ENCODE data around the gene FOXN1.
A peak's percentile ranks its signal among the peaks of the same experiment; 100 is the strongest.

The FOXN1 gene

DNA sequence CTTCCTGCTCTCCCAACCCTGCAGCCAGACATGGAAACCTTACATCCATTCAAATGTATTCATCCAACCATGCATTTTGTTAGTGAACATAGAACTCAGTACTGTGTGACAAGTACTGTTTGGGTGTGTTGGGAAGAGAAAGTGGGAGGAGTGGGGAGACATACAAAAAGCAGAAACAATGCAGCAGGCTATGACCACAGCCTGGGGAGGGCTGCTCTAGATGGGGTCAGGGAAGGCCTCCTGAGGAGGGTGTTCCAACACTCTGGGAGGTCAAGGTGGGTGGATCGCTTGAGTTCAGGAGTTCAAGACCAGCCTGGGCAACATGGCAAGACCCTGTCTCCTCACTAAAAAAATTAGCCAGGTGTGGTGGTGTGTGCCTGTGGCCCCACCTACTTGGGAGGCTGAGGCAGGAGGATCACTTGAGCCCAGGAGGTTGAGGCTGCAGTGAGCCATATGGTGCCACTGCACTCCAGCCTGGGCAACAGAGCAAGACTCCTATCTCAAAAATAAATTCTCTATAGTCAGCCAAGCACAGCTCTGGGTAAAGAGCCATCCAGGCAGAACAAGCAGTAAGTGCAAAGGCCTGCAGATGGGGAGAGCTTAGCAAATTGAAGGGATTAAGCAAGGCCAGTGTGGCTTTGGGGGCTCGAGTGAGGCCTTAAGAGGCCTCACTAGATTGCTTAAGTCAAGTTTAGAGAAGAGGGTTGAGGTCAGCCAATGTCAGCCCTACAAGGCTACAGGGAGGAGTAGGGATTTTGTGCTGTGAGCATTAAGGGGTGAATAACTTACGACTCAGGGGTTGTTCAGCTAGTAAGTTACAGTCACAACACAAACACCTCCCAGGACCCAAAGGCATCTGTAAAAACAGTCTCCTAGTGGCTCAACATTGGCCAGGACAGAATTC lies 27.2 kb upstream of the FOXN1 start:
- no peak for DNase-seq

DNA sequence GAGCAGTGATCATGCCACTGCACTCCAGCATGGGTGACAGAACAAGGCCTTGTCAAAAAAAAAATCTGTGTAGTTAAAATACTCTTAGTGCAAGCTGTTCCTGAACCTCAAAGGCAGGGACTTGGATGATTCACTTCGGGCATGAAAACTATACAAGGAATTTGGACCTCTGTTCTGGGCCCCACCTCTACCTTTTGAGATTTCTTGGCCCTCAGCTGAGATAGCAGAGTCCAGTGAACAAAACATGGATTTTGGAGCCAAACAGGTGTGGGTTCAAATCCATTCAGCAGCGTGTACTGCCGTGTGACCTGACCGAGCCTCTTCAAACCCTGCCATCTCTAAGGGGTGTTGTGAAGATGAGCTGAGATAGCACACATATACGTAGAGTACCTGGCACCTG lies 25.9 kb upstream of the FOXN1 start:
- DNase-seq, result no peak

DNA sequence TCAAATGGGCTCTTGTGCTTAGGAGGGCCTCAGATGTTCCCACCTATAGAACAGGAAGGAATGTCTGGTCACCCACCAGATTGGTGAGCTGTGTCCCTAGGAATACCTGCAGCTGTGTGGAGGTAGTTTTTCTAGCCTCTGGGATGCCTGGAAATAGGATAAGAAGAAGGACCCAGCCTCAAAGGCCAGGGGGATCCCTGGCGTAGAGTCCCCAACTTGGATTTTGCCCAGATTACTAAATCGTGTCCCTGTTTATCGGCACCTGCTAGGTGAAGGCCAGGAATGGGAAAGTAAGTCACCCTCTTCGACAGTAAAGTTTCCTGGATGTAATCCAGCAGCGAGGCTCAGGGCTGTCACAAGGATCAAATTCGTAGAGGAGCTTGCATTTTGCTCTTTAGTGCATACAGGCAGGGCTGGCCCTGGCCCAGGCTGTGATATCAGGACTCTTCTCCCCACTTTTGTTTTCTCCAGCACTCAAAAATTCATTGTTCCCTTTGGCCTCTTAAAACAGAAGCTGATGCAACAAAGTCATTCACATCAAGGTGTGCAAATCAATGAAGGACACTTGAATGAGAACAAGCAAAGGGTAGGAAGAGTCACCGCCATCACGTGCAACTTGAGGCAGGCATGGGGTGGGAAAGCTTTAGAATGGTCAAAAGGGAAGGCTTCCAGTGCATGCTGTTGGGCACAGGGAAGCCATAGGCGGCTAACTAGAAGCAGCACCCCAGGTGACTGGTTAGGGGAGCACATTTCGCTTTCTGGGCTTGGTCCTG lies 25.2 kb upstream of the FOXN1 start:
- DNase-seq, result no peak

DNA sequence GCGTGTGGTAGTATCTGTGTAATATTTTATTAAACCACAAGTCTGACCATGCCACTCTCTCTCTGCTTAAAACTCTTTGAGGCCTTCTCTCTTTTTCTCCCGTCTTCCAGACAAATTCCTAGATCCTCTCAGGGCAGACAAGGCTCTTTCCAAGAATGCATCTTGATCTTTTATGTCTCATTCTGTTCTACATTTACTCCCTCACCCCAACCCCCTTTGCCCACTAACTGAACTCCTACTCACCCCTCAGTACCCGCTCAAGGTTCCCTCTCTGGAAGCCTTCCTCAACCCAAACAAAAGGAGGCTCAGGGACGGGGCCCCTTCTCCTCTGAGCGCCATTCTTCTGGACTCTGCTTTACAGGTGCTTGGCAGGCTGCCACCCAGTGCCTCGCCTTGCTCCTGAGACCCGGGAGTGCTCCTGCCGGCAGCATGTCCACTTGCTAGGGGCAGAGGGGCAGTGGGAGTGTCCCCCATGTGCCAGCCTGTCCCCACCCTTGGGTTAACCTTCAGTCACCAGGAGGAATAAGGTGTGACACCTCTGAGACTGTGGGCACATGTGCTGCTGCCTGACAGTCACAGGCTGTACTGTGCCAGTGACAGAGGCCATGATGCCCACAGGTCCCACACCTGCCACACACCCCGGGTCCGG lies 23.5 kb upstream of the FOXN1 start:
- no peak for DNase-seq

DNA sequence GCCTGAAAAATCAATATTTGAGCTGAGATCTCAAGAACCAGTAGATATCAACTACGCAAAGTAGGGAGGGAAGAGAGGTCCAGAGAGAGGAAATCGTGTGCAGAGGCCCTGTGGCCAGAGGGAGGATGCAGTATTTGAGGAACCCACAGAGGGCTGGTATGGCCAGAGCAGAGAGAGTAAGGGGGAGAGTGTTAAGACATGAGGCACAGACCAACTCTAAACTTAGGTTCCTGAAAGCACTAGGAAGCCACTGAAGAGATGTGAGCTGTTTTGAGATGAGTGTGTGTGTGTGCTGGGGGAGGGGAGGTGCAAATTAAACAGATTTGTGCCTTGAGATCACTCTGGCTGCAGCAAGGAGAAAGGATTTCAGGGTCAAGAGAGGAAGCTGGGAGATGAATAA lies 21.9 kb upstream of the FOXN1 start:
- DNase-seq, result no peak

DNA sequence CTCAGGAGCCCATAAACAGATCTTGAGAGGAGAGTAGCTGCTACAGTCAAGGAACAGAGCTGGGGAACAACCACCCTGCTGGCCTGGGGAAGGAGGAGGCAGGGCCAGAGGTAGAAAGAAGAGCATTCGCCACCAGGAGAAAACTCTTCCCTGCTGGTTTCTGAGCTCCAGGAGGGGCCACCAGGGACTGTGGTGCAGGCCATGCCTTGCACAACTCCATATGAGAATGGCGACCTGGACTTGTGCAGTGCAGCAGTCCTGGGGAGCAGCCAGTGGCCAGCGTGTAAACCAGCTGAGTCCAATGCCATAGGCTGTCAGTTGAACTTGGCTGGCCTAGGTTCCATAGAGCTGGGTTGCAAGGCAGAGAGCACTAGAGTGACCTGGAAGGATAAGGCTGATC lies 21.1 kb upstream of the FOXN1 start:
- DNase-seq, result no peak

DNA sequence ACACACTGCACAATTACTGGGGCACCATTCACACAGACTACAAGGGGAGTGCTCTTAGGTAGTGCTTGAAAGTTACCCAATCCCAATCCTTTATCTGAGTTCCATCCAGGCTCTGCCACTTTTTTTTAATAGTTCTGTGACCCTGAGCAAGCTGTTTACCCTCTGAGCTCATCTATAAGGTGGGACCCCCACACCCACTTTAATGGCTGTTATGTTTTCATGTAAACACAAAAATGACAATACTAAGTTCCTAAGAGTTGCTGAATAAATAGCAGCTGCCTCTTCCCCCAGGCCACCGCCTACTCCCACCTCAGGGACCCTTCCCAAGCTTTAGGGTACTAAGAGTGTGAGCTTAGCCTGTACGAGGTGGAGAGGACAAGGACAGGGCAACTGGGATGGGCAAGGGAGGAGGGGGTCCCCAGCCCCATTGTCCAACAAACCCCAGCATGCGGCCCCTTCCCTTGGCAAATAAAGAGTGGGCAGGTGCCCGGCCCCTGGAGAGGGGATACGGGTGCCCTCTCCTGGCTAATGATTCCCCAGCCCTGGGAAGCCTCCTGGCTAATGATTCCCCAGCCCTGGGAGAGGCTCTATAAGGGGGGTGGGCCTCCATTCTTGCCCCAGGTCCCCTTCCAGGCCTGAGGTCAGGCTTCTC lies 18.1 kb upstream of the FOXN1 start:
- no peak for DNase-seq

DNA sequence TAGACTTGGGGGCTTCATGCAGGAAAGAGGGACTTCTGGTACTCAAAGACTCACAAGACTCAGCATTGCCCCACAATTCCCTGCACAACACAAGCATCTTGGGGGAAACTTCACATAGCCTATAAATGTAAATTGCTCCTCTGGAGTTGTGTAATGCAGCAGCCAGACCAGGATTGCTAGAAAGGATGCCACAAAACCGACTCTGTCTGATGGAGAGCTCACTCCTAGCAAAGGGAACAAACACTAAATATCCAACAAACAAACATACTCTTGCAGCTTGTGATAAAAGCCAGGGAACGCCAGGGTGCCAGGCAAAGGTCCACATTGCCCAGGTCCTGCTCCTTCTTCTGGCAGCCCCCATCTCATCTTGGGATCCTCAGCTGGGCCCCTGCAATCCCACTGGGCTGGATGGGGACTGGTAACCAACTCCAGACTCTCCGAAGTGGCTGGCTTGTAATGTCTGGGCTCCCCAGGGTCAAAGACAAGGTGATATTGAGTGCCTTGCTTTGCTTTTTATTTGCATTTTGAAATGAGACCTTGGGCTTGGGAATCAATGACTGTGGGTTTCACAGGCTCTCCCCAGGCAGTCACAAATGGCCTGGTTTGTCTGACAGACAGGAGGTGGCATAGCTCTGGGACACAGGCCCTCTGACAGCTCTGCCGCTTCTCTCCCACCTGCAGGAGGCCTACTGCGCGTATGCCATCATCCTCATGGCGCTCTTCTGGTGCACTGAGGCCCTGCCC lies 17.4 kb upstream of the FOXN1 start:
- DNase-seq, result no peak

DNA sequence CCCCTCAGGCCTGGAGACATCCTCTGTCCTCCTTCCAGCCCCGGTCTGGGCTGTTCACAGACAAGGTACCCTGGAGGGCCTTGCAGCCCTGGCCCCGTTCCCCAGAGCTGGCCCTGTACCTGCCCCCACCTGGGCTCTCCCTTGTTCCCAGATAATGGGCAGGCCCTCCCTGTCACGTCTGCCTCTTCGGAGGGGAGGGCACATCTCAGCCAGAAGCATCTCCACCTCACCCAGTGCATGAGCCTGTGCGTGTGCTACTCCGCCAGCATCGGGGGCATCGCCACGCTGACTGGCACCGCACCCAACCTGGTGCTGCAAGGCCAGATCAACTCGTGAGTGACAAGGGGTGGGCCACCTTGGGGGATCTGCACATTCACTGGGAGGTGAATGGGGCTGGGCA lies 14.9 kb upstream of the FOXN1 start:
- DNase-seq, result no peak

DNA sequence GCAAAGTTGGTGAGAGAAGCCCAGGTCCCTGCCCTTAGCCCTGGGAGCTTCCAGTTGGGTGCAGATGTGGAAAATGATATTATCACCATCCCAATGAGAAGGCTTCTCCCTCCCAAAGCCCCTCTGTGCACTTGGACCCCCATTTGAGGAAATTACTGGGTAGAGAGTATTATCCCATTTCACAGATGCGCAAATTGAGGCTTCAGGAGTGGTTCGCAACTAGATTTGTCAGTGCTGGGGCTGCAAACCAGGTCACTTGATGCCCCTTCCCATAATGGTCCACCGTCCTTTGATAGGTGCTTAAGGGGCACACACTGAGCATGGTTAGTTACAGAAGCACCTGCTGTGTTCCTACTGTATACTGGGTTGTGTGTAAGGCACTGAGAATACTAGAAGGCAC lies 14.3 kb upstream of the FOXN1 start:
- no peak for DNase-seq

DNA sequence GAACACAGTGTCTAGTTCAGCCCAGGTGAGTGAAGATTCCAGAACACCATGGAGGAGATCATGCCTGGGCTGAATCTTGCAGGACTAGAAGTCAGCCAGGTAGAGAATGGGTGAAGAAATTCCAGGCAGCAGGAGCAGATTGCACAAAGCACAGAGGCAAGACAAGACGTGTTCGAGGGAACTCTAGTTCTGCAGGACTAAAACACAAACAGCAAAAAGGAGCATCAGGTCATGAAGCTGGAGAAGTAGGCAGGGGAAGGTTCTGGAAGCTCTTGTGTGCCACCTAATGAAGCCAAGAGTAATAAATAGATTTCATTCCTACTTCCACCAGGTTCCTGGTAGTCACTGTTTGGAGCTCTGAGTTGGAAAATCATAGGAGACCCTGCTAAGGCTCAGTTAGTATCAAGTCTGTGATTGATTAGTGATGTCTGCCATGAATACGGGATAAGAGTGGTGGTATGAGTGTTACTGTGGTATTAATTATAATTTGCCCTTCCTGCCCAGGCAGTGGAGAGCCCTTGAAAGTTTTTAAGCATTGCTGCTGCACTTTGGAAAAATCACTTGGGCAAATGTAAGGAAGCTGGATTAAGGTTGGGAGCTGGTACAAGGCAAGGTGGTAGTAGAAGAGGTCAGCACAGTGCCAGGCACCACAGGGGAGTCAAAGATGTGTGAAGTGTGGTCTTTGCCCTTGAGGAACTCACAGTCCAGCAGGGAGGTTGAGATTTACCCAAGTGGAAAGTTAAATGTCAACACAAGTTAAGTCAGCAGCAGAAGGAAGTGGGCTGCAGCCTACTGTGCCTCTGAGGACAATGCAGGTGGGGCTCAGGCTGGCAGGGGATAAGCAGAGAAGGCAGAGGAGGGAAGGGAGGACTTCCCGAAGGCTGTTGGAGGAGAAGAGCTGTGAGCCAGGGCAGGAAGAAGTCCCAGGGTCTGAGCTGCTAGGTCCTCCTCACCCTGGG lies 13.5 kb upstream of the FOXN1 start:
- DNase-seq, result no peak

DNA sequence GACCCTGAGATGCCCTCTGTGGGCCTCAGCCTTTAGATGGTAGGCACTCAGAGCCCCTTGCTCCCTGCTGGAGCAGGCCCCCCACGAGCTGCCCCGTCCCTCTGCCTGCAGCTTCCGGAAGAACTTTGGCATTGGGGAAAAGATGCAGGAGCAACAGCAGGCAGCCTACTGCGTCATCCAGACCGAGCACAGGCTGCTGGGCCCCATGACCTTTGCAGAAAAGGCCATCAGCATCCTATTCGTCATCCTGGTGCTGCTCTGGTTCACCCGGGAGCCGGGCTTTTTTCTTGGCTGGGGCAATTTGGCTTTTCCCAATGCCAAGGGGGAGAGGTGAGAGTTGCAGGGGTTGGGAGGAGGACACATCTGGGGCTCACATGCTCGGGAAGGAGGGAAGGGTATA lies 12.7 kb upstream of the FOXN1 start:
- DNase-seq, result peak; percentile 11

DNA sequence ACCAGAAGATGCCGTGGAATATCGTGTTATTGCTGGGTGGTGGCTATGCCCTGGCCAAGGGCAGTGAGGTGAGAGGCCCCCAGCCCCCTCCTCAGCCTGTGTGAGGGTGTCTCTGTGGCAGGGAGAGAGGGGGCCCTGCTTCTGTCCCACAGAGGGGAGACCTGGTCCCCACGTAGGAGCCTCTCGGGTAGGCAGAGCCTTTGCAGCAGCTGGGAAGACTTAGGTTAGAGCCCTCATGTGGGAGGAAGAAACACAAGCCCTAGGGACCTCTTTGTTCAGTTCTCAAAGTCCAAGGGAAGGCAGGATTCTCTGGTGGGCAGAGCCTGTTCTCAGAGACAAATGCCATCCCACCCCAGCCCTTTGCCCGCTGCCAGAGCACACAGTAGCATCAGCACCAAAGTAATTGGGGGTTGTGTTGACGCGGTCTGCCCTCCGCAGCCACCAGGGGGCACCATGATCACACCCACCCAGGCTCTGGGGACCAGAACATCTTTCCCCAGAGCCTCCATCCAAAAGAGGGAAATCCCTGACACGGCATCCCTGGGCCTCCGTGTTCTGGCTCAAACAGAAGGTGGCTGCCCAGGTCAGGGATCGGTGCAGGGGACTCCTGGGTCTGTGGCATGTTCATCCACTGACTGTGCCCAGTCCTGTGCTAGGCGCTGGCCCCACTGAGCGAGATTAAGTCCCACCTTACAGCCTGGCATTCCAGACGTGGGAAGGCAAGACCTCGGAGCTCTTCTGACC lies 11.5 kb upstream of the FOXN1 start:
- DNase-seq, result peak; percentile 52

DNA sequence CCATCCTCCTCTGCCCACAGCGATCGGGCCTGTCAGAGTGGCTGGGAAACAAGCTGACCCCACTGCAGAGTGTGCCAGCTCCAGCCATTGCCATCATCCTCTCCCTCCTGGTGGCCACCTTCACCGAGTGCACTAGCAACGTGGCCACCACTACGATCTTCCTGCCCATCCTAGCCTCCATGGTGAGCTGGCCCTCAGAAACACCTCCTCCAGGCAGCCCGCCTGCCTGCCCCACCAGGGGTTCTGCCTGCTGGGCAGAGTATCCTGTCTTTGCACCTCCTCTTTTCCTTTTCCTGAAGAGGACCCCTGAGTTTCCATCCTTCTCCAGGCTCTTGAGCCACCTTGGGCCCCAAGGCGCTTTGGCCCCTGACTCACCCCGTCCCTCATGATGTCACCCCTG lies 10.5 kb upstream of the FOXN1 start:
- DNase-seq, result no peak

DNA sequence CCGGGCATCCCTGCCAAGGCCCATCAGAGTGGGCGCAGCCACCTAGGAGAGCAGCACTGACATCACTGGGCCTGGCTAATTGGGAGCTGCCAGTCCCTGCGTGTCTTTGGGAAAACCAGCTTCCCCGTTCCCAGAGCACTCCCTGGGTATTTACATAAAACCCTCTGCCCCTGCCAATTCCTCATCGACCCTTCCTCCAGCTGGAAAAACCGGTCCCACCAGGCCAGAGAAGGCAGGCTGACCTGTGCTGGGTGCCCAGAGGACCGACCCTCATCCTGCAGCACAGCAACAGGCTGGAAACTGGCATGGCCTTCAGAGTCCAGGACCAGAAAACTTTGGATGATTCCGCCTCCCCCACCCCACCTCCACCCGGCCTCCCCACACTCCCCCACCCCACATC lies 8.2 kb upstream of the FOXN1 start:
- no peak for DNase-seq

DNA sequence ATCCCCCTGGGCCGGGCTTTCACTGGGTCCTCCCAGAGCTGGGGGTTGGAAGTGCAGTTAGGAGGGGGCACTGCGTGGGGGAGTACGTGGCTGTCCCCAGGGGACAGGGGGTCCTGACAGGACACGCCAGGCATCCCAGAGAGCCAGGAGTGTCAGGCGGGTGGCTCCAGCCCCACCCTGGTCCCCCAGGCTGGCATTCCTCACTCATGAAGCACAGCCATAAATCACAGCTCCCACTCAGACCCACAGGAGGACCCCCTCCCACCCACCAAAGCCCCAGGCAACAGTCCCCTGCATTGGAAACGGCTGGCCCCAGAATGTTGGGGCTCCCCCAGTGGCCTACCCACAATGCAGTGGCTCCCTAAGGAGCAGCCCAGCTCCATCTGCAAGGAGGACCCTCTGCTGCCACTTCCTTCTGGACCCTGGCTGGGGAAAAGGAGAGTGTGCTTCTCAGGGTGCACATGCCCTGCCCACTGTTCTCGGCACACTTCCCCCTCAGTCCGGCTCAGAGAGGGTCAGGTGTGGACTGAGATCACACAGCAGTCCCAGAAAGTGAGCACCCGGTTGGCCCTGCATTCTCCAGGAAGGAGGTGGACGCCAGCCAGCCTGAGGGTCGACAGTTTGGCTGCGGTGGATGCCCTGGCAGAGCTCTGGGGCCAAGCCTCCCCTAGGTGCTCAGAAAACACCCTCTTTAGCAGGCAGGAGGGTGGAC lies 7.3 kb upstream of the FOXN1 start:
- no peak for DNase-seq

DNA sequence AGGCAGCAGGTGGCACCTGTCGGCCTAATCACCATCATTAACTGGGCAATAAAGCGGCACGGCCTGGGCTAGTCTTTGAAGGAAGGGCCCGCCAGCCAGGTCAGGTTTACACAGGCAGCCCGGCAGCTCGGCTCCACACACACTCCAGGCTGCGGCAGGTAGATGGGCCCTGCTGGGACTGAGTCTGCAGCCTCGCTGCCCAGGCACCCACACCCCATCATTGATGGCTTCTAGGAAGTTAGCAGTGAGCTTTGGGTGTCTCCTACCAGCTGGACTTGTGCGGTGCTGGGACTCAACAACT lies 6.8 kb upstream of the FOXN1 start:
- no peak for DNase-seq

DNA sequence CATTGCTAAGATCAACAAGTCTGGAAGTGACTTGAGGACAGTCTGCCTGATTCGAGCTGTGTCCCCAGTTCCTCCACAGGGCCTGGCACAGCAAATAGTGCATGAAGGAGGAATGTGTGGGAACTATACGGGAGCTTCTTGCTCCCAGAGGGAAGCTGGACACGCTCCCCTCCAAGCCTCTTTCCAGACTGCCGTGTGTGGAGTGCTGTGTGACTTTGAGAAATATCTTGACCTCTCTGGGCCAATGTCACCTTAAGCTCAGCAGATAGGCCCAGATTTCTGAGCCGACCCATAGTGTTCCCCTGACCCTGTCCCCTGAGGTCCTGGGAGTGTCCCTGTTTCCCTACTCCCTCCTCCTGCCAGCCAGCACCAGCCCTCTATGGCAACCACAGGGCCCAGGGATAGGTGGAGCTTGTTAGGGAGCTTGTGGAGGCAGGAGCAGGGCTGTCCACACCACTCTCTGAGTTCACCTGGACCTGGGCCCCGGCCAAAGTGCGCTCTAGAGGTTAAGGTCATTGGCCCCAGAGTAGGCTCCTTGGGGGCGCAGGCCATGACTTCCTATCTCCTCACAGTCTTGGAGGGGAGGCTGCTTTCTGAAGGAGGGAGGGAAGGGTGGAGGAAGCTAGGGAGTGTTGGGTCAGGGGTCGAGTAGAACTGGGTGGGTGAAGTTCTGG lies 6.3 kb upstream of the FOXN1 start:
- DNase-seq, result no peak

DNA sequence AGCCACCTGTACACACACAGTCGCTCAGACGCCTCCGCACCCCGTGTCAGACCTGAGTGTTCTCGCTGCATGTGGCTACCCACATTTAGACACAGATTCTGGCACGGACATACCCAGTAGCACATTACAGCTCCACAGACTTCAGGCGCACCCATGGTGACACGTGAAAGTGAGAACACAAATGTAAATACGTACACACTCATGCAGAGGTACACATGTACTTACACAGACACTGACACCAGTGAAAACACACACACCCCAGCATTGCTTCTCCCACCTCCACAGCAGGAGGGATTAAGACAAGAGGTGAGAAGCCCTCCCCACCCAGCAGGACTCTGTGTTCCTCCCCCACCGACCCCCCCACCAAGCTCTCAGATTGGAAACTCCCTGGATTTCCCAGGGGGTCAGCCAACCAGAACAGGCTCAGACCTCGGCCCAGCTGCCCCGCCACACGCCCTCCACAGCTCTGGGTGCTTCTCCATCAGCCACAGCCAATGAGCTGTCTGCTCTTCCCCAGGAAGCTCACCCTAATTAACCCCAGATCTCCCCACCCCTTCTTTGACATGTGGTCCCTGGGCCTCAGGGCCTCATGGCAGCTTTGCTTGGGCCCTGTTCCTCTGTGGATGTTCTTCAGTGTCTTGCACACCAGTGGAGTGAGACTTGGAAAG lies 5.3 kb upstream of the FOXN1 start:
- no peak for DNase-seq
